GM12878 (cell line): ENCODE data around the gene DCTN5. TPM values are rescaled to one million over a fixed set of nuclear protein-coding genes. Genes with fewer than 3 reads are reported as not detected.

Experiments used
- ATF7 ChIP-seq: fragments of 450-650 bp; IDR thresholded peaks from 2 replicates; pipeline ENCODE4 v1.6.1; 2016; ENCODE audit warnings: low read depth, mild to moderate bottlenecking
- E2F8 ChIP-seq: fragments of 450-650 bp; IDR thresholded peaks from 2 replicates; pipeline ENCODE4 v1.6.1; 2018; ENCODE audit warnings: mild to moderate bottlenecking, low read depth, moderate library complexity; ENCODE audit not compliant: partially characterized antibody
- E4F1 ChIP-seq: fragments of 450-650 bp; IDR thresholded peaks from 2 replicates; pipeline ENCODE4 v1.6.1; 2018; ENCODE audit warnings: borderline replicate concordance, mild to moderate bottlenecking; ENCODE audit not compliant: partially characterized antibody
- EED ChIP-seq: sonication (generic); IDR thresholded peaks from 2 replicates; pipeline ENCODE4 v1.6.1; 2016; ENCODE audit warnings: antibody characterized with exemption, low read depth
- FOXK2 ChIP-seq: fragments of 450-650 bp; IDR thresholded peaks from 2 replicates; pipeline ENCODE4 v1.6.1; 2017; ENCODE audit warnings: mild to moderate bottlenecking, moderate library complexity
- HDAC2 ChIP-seq: fragments of 200-600 bp; sonication (generic); IDR thresholded peaks from 2 replicates; pipeline ENCODE4 v1.6.1; 2017
- JUNB ChIP-seq: IDR thresholded peaks from 2 replicates; pipeline ENCODE4 v1.6.1; 2016; ENCODE audit warnings: antibody characterized with exemption, mild to moderate bottlenecking
- JUND ChIP-seq: IDR thresholded peaks from 2 replicates; pipeline ENCODE4 v1.6.1; 2012; ENCODE audit warnings: low read depth, mild to moderate bottlenecking, low read length, improper control_type of control experiment, moderate library complexity
- MEF2B ChIP-seq: fragments of 450-650 bp; IDR thresholded peaks from 2 replicates; pipeline ENCODE4 v1.6.1; 2018; ENCODE audit warnings: mild to moderate bottlenecking, moderate library complexity; ENCODE audit not compliant: partially characterized antibody, poor library complexity, severe bottlenecking
- NBN ChIP-seq: fragments of 450-650 bp; IDR thresholded peaks from 2 replicates; pipeline ENCODE4 v1.6.1; 2016
- NFIC ChIP-seq: IDR thresholded peaks from 2 replicates; pipeline ENCODE4 v1.6.1; 2012; ENCODE audit warnings: low read depth, mild to moderate bottlenecking, inconsistent platforms, low read length, moderate library complexity
- POLR2A ChIP-seq: IDR thresholded peaks from 2 replicates; pipeline ENCODE4 v1.6.1; 2011; ENCODE audit warnings: low read depth, mild to moderate bottlenecking, low read length
- POU2F2 ChIP-seq: IDR thresholded peaks from 3 replicates; pipeline ENCODE4 v1.6.1; 2011; ENCODE audit warnings: low read depth, mild to moderate bottlenecking, low read length, borderline replicate concordance
- PRDM15 ChIP-seq: fragments of 450-650 bp; formaldehyde crosslinking; IDR thresholded peaks from 2 replicates; pipeline ENCODE4 v1.4.0; 2020; ENCODE audit warnings: mild to moderate bottlenecking, moderate library complexity
- RAD21 ChIP-seq: IDR thresholded peaks from 2 replicates; pipeline ENCODE4 v1.6.1; 2011; ENCODE audit warnings: mild to moderate bottlenecking, low read depth, low read length, moderate library complexity; ENCODE audit not compliant: insufficient read depth
- RB1 ChIP-seq: fragments of 450-650 bp; formaldehyde crosslinking; IDR thresholded peaks from 2 replicates; pipeline ENCODE4 v1.6.1; 2017; ENCODE audit warnings: mild to moderate bottlenecking, borderline replicate concordance
- SMARCA5 ChIP-seq: fragments of 450-650 bp; IDR thresholded peaks from 2 replicates; pipeline ENCODE4 v1.6.1; 2017; ENCODE audit warnings: mild to moderate bottlenecking
- ZBED1 ChIP-seq: IDR thresholded peaks from 2 replicates; pipeline ENCODE4 v1.6.1; 2016; ENCODE audit warnings: borderline replicate concordance
- ZBTB11 ChIP-seq: fragments of 450-650 bp; formaldehyde crosslinking; IDR thresholded peaks from 2 replicates; pipeline ENCODE4 v1.5.0; 2022; ENCODE audit warnings: mild to moderate bottlenecking, missing genetic modification characterization
- polyA plus RNA-seq, 11 experiments: library from polyadenylated mRNA; depleted of rRNA in 4 of 11; unstranded in 6 of 11; stranded (reverse) in 5 of 11; fragments of >200 nt; fragmentation: Nextera tagmentation in 4 of 11; fragmentation: Illumina TruSeq in 1 of 11; extraction: Ambion mirVana in 4 of 11; extraction: Trizol in 1 of 11; gene quantifications; 1 replicate in 1 of 11; 2 replicates in 10 of 11; pipeline versions ENCODE4 v1.2.1 to v1.2.3, GENCODE V29; 2011 to 2016; ENCODE audit warnings: inconsistent platforms in 2 of 11, missing spikeins in 2 of 11, low read depth in 1 of 11
- total RNA-seq, 4 experiments: library from RNA; depleted of rRNA in 3 of 4; stranded (reverse); fragments of >200 nt in 3 of 4; fragmentation: Illumina TruSeq in 1 of 4; extraction: Trizol in 1 of 4; gene quantifications; 2 replicates each; pipeline versions ENCODE4 v1.2.1 to v1.2.3, GENCODE V29; 2013 to 2021

DCTN5 gene
- total and polyA plus RNA-seq, 10 of the 15 experiments (the other 5 are each of a cell fraction or from before 2014, with no cell fraction given): 49.1 to 153 (median 81.4) TPM

- TF ChIP-seq E4F1 (no peak), FOXK2 (no peak), JUND (no peak), POU2F2 (no peak), RAD21 (no peak), SMARCA5 (no peak), JUNB (peak; percentile 87), MEF2B (no peak), ZBED1 (0 out of 2 replicates have a peak, but pooled peaks have one; percentile 58), ATF7 (no peak), POLR2A (no peak), RB1 (no peak), HDAC2 (no peak), E2F8 (no peak), PRDM15 (no peak), NBN (no peak), ZBTB11 (no peak), EED (no peak), NFIC (peak; percentile 56)
These were observed 10.7 kb downstream of the DCTN5 start (continued) for GRCh38 chr16:23651943-23652468.
